ENCODE results near the gene JAK3. TPM values are rescaled to one million over a fixed set of nuclear protein-coding genes. Genes with fewer than 3 reads are reported as not detected.

JAK3 gene
- total RNA-seq = 0.76 and 0.95 TPM in 2 replicates

GRCh38 chr19:17847538-17848366, at the start of gene JAK3:
TSS of gene JAK3 (minus strand) at chr19:17847982. CDS start at chr19:17844417, 3,565 bp downstream.

DNA sequence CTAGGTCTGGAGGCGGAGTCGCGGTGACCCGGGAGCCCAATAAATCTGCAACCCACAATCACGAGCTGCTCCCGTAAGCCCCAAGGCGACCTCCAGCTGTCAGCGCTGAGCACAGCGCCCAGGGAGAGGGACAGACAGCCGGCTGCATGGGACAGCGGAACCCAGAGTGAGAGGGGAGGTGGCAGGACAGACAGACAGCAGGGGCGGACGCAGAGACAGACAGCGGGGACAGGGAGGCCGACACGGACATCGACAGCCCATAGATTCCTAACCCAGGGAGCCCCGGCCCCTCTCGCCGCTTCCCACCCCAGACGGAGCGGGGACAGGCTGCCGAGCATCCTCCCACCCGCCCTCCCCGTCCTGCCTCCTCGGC, 24.1 kb upstream of the JAK3 start, which contains the start of gene SLC5A5:
Gene SLC5A5, plus strand, starts transcription at position 68 of the 373 bp plus-strand sequence. CDS start 375 bp downstream, outside the sequence.

DNA sequence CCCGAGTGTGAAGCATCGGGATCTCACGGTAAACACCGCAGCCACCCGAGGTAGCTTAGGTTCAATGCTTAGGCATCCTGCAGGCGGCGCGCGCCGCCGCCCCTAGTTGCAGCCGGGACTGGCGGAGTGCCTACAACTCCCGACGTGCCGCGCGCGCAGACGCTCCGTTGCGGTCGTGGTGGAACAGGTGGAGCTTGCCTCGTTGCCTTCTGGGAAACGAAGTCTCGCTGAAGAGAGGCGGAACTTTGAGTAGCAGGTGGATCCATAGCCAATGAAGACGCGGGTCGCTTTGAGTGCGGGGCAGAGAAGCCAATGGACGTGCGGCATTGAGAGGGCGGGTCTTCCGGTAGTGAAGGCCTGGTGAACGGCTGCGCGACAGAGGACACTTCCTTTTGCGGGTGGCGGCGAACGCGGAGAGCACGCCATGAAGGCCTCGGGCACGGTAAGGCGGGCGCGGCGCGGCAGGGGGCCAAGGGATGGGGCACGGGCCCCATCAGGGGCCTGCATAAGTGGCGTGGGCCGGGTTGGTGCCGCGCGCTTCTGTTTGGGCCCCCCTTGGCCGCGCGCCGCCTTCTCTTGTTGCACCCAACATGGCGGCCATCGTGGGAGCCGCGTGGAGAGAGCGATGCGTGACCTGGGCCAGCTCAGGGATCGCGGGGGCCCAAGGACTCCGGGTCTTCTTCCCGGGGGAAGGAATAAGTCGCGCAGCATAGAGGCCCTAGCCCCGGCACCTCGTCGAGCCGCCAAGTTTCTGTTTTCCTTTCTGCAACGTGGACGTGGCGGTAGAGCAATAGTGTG, 11.9 kb upstream of the JAK3 start, which contains the start of gene RPL18A:
Gene RPL18A, plus strand, starts transcription at position 378 of the 798 bp plus-strand sequence. Its CDS starts 47 bp downstream, at position 425.

GRCh38 chr19:17821190-17821589, 26.6 kb downstream of the JAK3 start, which contains the start of gene INSL3:
TSS of gene INSL3 (minus strand) at chr19:17821519. CDS start at chr19:17821506, 13 bp downstream.

DNA sequence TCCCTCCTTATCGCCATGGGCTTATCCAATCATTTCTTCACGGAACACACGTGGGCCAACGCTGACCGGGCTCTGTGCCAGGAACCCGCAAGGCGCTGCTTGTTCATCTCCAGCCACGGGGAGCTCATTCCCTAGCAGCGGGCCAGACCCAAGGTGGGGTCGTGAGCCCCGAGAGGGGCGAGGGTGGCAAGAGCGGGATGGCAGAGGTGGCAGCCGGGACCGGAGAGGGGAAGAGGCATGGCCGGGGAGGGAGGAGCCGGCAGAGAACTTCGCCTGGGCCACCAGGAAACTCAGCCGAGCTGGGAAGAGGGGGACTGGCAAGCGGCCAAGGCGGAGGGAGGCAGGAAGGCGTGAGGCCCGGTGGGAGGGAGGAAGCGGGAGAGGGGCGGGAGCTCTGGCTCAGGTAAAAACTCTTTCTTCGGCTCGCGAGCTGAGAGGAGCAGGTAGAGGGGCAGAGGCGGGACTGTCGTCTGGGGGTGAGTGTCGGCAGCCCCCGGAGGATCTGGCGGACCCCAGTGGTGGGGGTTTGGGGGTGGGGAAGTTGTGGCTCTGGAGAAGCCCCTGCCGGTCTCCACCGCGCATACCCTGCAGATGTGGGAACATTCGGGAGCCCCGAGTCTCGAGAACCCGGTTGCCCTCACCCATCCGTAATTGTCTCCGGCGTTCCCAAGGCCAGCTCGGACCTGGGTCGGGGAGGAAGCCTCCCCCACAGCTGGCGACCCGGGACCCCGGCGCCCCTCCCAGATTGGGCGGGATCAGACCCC, 52.9 kb downstream of the JAK3 start, which contains the start of gene B3GNT3:
Gene B3GNT3, plus strand, starts transcription at position 408 of the 764 bp plus-strand sequence. CDS start 12,670 bp downstream, outside the sequence.

Other genes with a start within 250 kb of the JAK3 start
- under 0.01 and 0.11 TPM in 2 replicates for gene UNC13A, start 159.6 kb downstream of the JAK3 start, total RNA-seq
- gene MAP1S, start 128.5 kb downstream of the JAK3 start, total RNA-seq = 24.2 and 35.8 TPM in 2 replicates
- gene FCHO1, start 96.5 kb downstream of the JAK3 start, total RNA-seq = 0.22 and 0.43 TPM in 2 replicates
- gene B3GNT3, start 52.8 kb downstream of the JAK3 start, total RNA-seq = 0.09 TPM in 1 of 2 replicates, not detected in the other
- gene INSL3, start 26.5 kb downstream of the JAK3 start, total RNA-seq = not detected in 2 replicates
- gene RPL18A, start 11.9 kb upstream of the JAK3 start, total RNA-seq = 1,480 and 1,575 TPM in 2 replicates
- not detected in 2 replicates for gene SLC5A5, start 24.0 kb upstream of the JAK3 start, total RNA-seq
- 20.7 and 31.9 TPM in 2 replicates for gene CCDC124, start 85.0 kb upstream of the JAK3 start, total RNA-seq
- gene KCNN1, start 119.1 kb upstream of the JAK3 start, total RNA-seq = 0.60 TPM in 1 of 2 replicates, not detected in the other
- 98.5 and 111 TPM in 2 replicates for gene ARRDC2, start 160.2 kb upstream of the JAK3 start, total RNA-seq
- 0.26 and 0.33 TPM in 2 replicates for gene IL12RB1, start 239.0 kb upstream of the JAK3 start, total RNA-seq
- gene MAST3, start 249.8 kb upstream of the JAK3 start, total RNA-seq = 0.98 and 1.9 TPM in 2 replicates

Data from dermis lymphatic vessel endothelial cell (primary cell).